Measurements from ENCODE around the gene ZNF318. TPM values are rescaled to one million over a fixed set of nuclear protein-coding genes. Genes with fewer than 3 reads are reported as not detected.

ZNF318 gene
- total RNA-seq, 1 experiment from 2014 or later = 24.3 TPM

DNA sequence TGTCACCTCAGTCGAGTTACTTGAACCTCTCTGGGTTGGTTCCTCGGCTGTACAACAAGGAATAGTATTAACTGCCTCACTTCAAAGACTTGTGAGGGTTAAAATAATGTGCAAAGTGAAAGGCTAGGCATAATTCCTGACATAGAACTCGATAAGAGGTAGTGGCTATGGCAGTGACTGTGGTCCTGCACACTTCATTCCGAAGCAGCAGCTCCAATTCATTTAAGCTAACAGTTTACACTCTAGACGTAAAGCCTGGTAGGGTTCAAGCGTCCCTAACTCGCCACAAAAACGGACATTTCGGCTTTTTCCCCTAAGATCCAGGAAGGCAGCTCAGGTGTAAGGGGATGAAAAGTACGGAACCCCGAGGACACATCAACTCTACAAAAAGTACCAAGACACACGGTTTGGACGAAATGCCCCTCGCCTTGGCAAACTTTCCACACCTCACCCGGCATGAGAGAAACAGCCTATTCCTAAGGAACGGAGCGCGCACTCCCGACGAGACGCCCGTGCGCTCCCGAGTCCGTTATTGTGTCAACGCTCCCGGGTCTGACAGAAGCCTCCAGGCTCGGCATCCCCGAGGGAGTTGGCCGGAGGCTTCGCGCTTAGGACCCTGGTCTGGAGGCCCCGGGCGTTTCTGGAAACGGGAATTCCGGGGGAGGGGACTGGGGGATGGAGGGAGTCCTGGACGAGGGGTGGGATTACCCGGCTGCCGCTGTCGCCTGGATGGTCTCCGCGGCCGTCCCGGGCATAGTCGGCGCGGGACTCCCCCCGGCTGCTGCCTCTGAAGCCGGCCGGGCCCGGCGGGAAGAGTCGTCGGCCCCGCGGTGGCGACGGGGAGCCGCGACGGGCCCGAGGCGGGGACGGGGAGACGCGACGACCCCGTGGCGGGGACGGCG is 937 bp downstream of the ZNF318 start:
- CTCF ChIA-PET = interaction anchor here (0.8 to 1.6 kb wide), 10 partner anchors 12 to 225 kb away, joined by 3 to 12 read pairs (median 4); partner anchors contain the start of genes CRIP3 and DNPH1
- H3K9me3 Mint-ChIP-seq = no peaks in the 10 kb centered on the region
- peak overlapping the region; percentile 80 for H3K4me3 Mint-ChIP-seq
- peaks cover 15% of the 10 kb centered on the region for H3K36me3 Mint-ChIP-seq
- H3K27me3 Mint-ChIP-seq (ENCODE audit: low read depth) = peaks cover 20% of the 10 kb centered on the region
- POLR2A ChIA-PET = interaction anchor here (0.5 to 0.9 kb wide), 3 partner anchors 69 to 273 kb away, joined by 3 to 4 read pairs (median 3); no protein-coding TSS in a partner anchor
- TF ChIP-seq, protein P1, sequence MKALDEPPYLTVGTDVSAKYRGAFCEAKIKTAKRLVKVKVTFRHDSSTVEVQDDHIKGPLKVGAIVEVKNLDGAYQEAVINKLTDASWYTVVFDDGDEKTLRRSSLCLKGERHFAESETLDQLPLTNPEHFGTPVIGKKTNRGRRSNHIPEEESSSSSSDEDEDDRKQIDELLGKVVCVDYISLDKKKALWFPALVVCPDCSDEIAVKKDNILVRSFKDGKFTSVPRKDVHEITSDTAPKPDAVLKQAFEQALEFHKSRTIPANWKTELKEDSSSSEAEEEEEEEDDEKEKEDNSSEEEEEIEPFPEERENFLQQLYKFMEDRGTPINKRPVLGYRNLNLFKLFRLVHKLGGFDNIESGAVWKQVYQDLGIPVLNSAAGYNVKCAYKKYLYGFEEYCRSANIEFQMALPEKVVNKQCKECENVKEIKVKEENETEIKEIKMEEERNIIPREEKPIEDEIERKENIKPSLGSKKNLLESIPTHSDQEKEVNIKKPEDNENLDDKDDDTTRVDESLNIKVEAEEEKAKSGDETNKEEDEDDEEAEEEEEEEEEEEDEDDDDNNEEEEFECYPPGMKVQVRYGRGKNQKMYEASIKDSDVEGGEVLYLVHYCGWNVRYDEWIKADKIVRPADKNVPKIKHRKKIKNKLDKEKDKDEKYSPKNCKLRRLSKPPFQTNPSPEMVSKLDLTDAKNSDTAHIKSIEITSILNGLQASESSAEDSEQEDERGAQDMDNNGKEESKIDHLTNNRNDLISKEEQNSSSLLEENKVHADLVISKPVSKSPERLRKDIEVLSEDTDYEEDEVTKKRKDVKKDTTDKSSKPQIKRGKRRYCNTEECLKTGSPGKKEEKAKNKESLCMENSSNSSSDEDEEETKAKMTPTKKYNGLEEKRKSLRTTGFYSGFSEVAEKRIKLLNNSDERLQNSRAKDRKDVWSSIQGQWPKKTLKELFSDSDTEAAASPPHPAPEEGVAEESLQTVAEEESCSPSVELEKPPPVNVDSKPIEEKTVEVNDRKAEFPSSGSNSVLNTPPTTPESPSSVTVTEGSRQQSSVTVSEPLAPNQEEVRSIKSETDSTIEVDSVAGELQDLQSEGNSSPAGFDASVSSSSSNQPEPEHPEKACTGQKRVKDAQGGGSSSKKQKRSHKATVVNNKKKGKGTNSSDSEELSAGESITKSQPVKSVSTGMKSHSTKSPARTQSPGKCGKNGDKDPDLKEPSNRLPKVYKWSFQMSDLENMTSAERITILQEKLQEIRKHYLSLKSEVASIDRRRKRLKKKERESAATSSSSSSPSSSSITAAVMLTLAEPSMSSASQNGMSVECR (CRISPR knock-in tag; IDR thresholded peaks at IDR 0.05; ENCODE audit: borderline replicate concordance) = 0 out of 2 replicates have a peak, but pooled peaks have one; percentile 54
- TF ChIP-seq NFYB (CRISPR knock-in tag; conservative IDR thresholded peaks at IDR 0.05; ENCODE audit: low read depth) (no peak), OVOL2 (CRISPR knock-in tag; IDR thresholded peaks at IDR 0.05; ENCODE audit: borderline replicate concordance) (no peak)
- TF ChIP-seq, protein P2, sequence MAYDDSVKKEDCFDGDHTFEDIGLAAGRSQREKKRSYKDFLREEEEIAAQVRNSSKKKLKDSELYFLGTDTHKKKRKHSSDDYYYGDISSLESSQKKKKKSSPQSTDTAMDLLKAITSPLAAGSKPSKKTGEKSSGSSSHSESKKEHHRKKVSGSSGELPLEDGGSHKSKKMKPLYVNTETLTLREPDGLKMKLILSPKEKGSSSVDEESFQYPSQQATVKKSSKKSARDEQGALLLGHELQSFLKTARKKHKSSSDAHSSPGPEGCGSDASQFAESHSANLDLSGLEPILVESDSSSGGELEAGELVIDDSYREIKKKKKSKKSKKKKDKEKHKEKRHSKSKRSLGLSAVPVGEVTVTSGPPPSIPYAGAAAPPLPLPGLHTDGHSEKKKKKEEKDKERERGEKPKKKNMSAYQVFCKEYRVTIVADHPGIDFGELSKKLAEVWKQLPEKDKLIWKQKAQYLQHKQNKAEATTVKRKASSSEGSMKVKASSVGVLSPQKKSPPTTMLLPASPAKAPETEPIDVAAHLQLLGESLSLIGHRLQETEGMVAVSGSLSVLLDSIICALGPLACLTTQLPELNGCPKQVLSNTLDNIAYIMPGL (CRISPR knock-in tag; IDR thresholded peaks at IDR 0.05) = 0 out of 2 replicates have a peak, but pooled peaks have one; percentile 8
- TF ChIP-seq, protein P3, sequence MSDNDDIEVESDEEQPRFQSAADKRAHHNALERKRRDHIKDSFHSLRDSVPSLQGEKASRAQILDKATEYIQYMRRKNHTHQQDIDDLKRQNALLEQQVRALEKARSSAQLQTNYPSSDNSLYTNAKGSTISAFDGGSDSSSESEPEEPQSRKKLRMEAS (CRISPR knock-in tag; IDR thresholded peaks at IDR 0.05) = no peak
- no peak overlapping the region for H3K27ac Mint-ChIP-seq
- peak; percentile 70 for DNase-seq (ENCODE audit: low spot score)
- H3K4me1 Mint-ChIP-seq = peaks cover 23% of the 10 kb centered on the region
- peak; percentile 15 for ATAC-seq

DNA sequence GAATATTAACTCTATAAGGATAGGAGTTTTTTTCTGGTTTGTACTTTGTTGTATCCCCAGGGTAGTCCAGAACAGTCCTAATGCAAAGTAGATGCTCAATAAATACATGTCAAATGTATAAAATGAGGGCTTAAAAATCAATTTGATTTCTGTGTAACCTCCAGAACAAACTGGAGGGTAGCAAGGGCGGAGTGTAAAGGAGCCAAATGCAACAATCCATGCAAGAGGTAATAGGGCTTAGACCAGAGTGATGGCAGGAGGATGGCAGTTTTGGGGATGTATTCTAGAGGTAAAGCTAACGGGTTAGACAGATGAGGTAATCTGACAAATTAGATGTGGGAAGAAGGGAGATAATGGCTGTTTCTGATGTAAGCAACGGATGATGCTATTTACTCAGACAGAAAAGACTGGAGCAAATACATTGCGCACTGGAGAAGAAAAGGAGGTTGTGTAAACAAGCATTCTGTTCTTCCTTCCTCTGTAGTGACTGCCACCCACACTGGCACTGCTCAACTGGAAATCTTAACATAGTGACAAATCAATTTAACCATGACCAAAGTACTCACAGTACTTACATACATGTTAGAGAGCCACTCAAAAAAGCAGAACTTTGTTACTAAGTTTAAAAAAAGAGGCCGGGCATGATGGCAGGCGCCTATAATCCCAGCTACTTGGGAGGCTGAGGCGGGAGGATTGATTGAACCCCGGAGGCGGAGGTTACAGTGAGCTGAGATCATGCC is 2.0 kb downstream of the ZNF318 start:
- DNase-seq (ENCODE audit: low spot score) (no peak), ATAC-seq (no peak)
- peaks cover 18% of the 10 kb centered on the region for H3K36me3 Mint-ChIP-seq
- ChIA-PET CTCF (interaction anchor here (0.8 to 1.2 kb wide), 3 partner anchors 11 to 138 kb away, joined by 3 to 5 read pairs (median 4); partner anchors contain the start of gene DNPH1), POLR2A (no interaction called here)
- H3K27ac Mint-ChIP-seq = no peak overlapping the region
- peaks cover 23% of the 10 kb centered on the region for H3K4me1 Mint-ChIP-seq
- peak overlapping the region; percentile 80 for H3K4me3 Mint-ChIP-seq
- H3K27me3 Mint-ChIP-seq (ENCODE audit: low read depth) = peaks cover 18% of the 10 kb centered on the region
- H3K9me3 Mint-ChIP-seq = no peaks in the 10 kb centered on the region
- TF ChIP-seq, protein P4, sequence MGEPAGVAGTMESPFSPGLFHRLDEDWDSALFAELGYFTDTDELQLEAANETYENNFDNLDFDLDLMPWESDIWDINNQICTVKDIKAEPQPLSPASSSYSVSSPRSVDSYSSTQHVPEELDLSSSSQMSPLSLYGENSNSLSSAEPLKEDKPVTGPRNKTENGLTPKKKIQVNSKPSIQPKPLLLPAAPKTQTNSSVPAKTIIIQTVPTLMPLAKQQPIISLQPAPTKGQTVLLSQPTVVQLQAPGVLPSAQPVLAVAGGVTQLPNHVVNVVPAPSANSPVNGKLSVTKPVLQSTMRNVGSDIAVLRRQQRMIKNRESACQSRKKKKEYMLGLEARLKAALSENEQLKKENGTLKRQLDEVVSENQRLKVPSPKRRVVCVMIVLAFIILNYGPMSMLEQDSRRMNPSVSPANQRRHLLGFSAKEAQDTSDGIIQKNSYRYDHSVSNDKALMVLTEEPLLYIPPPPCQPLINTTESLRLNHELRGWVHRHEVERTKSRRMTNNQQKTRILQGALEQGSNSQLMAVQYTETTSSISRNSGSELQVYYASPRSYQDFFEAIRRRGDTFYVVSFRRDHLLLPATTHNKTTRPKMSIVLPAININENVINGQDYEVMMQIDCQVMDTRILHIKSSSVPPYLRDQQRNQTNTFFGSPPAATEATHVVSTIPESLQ (CRISPR knock-in tag; IDR thresholded peaks at IDR 0.05) = no peak
- TF ChIP-seq ZNF317 (CRISPR knock-in tag; IDR thresholded peaks at IDR 0.05; ENCODE audit: borderline replicate concordance, low read depth) = no peak
- TF ChIP-seq, protein P5, sequence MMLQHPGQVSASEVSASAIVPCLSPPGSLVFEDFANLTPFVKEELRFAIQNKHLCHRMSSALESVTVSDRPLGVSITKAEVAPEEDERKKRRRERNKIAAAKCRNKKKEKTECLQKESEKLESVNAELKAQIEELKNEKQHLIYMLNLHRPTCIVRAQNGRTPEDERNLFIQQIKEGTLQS (CRISPR knock-in tag; conservative IDR thresholded peaks at IDR 0.05) = no peak
- TF ChIP-seq, protein P6, sequence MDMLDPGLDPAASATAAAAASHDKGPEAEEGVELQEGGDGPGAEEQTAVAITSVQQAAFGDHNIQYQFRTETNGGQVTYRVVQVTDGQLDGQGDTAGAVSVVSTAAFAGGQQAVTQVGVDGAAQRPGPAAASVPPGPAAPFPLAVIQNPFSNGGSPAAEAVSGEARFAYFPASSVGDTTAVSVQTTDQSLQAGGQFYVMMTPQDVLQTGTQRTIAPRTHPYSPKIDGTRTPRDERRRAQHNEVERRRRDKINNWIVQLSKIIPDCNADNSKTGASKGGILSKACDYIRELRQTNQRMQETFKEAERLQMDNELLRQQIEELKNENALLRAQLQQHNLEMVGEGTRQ (CRISPR knock-in tag; IDR thresholded peaks at IDR 0.05) = no peak
- TF ChIP-seq, protein P7, sequence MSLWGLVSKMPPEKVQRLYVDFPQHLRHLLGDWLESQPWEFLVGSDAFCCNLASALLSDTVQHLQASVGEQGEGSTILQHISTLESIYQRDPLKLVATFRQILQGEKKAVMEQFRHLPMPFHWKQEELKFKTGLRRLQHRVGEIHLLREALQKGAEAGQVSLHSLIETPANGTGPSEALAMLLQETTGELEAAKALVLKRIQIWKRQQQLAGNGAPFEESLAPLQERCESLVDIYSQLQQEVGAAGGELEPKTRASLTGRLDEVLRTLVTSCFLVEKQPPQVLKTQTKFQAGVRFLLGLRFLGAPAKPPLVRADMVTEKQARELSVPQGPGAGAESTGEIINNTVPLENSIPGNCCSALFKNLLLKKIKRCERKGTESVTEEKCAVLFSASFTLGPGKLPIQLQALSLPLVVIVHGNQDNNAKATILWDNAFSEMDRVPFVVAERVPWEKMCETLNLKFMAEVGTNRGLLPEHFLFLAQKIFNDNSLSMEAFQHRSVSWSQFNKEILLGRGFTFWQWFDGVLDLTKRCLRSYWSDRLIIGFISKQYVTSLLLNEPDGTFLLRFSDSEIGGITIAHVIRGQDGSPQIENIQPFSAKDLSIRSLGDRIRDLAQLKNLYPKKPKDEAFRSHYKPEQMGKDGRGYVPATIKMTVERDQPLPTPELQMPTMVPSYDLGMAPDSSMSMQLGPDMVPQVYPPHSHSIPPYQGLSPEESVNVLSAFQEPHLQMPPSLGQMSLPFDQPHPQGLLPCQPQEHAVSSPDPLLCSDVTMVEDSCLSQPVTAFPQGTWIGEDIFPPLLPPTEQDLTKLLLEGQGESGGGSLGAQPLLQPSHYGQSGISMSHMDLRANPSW (CRISPR knock-in tag; conservative IDR thresholded peaks at IDR 0.05; ENCODE audit: low read depth) = no peak
- TF ChIP-seq GRHL2 (CRISPR knock-in tag; IDR thresholded peaks at IDR 0.05; ENCODE audit: insufficient replicate concordance, severe bottlenecking) = no peak
- TF ChIP-seq, protein P8, sequence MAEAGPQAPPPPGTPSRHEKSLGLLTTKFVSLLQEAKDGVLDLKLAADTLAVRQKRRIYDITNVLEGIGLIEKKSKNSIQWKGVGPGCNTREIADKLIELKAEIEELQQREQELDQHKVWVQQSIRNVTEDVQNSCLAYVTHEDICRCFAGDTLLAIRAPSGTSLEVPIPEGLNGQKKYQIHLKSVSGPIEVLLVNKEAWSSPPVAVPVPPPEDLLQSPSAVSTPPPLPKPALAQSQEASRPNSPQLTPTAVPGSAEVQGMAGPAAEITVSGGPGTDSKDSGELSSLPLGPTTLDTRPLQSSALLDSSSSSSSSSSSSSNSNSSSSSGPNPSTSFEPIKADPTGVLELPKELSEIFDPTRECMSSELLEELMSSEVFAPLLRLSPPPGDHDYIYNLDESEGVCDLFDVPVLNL (CRISPR knock-in tag; IDR thresholded peaks at IDR 0.05; ENCODE audit: borderline replicate concordance, low read depth) = no peak
- no peak for TF ChIP-seq SP1 (CRISPR knock-in tag; conservative IDR thresholded peaks at IDR 0.05)
- no peak for TF ChIP-seq ZNF671 (CRISPR knock-in tag; IDR thresholded peaks at IDR 0.05)

All from WTC11 (cell line).